Measurements from ENCODE around the gene PSRC1.

DNA sequence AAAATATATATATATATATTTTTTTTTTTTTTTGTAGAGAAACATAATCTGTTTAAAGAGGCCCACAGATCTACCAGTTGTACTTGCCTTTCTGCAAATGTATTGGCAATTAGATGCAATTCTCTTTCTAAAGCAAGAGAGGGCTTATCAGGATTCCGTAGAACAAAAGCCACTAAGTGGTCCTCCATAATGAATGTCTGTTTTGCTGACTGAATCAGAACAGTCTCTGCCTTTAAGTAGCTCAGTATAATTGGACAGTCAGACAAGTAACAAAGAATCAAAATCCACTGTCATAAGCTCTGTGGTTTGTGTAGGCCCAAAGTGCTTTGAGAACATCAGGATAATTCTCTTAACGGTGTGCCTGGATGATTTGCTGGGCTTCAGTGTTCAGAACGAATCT, 51.9 kb downstream of the PSRC1 start:
- no peak for TF ChIP-seq EP300 (IDR thresholded peaks at IDR 0.05)
- TF ChIP-seq, protein P1, sequence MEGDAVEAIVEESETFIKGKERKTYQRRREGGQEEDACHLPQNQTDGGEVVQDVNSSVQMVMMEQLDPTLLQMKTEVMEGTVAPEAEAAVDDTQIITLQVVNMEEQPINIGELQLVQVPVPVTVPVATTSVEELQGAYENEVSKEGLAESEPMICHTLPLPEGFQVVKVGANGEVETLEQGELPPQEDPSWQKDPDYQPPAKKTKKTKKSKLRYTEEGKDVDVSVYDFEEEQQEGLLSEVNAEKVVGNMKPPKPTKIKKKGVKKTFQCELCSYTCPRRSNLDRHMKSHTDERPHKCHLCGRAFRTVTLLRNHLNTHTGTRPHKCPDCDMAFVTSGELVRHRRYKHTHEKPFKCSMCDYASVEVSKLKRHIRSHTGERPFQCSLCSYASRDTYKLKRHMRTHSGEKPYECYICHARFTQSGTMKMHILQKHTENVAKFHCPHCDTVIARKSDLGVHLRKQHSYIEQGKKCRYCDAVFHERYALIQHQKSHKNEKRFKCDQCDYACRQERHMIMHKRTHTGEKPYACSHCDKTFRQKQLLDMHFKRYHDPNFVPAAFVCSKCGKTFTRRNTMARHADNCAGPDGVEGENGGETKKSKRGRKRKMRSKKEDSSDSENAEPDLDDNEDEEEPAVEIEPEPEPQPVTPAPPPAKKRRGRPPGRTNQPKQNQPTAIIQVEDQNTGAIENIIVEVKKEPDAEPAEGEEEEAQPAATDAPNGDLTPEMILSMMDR (IDR thresholded peaks at IDR 0.05): no peak
